Neural cell (in vitro differentiated cells): Measurements from ENCODE around the gene RGS9BP. TPM values are rescaled to one million over a fixed set of nuclear protein-coding genes. Genes with fewer than 3 reads are reported as not detected.

ENCODE experiments used
- H2AFZ ChIP-seq: fragments of 200-600, 300-800 bp; sonication (generic), shearing (Covaris generic); 2 replicates; pipeline ENCODE4 v1.6.0; 2014; ENCODE audit warnings: low read depth, mild to moderate bottlenecking, antibody characterized with exemption, low read length, moderate library complexity
- H3F3A ChIP-seq: fragments of 200-600 bp; shearing (Covaris generic); 2 replicates; pipeline ENCODE4 v1.6.1; 2016; ENCODE audit warnings: mild to moderate bottlenecking, moderate library complexity, mixed read lengths, antibody characterized with exemption, low read length; ENCODE audit not compliant: insufficient read depth, poor library complexity, severe bottlenecking
- H3K27ac ChIP-seq: fragments of 200-600, 300-800 bp; sonication (generic), shearing (Covaris generic); 2 replicates; pipeline ENCODE4 v1.5.1; 2014; ENCODE audit warnings: mild to moderate bottlenecking, low read length, moderate library complexity
- H3K27me3 ChIP-seq: fragments of 300-800, 200-600 bp; sonication (generic), shearing (Covaris generic); 2 replicates; pipeline ENCODE4 v1.6.0; 2014; ENCODE audit warnings: mild to moderate bottlenecking, low read depth, low read length, moderate library complexity; ENCODE audit not compliant: insufficient read depth
- H3K36me3 ChIP-seq: fragments of 300-800, 200-600 bp; sonication (generic), shearing (Covaris generic); 2 replicates; pipeline ENCODE4 v1.5.1; 2014; ENCODE audit warnings: mild to moderate bottlenecking, antibody characterized with exemption, low read length, moderate library complexity; ENCODE audit not compliant: insufficient read depth
- H3K4me2 ChIP-seq: fragments of 300-800, 200-600 bp; sonication (generic), shearing (Covaris generic); 2 replicates; pipeline ENCODE4 v1.6.0; 2014; ENCODE audit warnings: mild to moderate bottlenecking, low read length
- H3K4me3 ChIP-seq: fragments of 300-800, 200-600 bp; sonication (generic), shearing (Covaris generic); 2 replicates; pipeline ENCODE4 v1.5.1; 2014; ENCODE audit warnings: mild to moderate bottlenecking, low read length, moderate library complexity
- H3K79me2 ChIP-seq: fragments of 200-600 bp; shearing (Covaris generic); replicated peaks from 2 replicates; pipeline ENCODE4 v1.6.0; 2014; ENCODE audit warnings: mild to moderate bottlenecking, low read length, moderate library complexity; ENCODE audit not compliant: insufficient read depth
- H3K9ac ChIP-seq: fragments of 300-800, 200-600 bp; sonication (generic), shearing (Covaris generic); 2 replicates; pipeline ENCODE4 v1.6.1; 2016; ENCODE audit warnings: mild to moderate bottlenecking, low read length, mixed read lengths
- H3K9me2 ChIP-seq: fragments of 200-600 bp; shearing (Covaris generic); 2 replicates; pipeline ENCODE4 v1.6.1; 2016; ENCODE audit warnings: mild to moderate bottlenecking, low read length, mixed read lengths; ENCODE audit not compliant: insufficient read depth
- H3K9me3 ChIP-seq: fragments of 200-600, 300-800 bp; sonication (generic), shearing (Covaris generic); 2 replicates; pipeline ENCODE4 v1.6.1; 2016; ENCODE audit warnings: mild to moderate bottlenecking, mixed run types, low read length, moderate library complexity, mixed read lengths
- H4K20me1 ChIP-seq: fragments of 200-600 bp; shearing (Covaris generic); 2 replicates; pipeline ENCODE4 v1.6.1; 2016; ENCODE audit warnings: mild to moderate bottlenecking, mixed run types; ENCODE audit not compliant: insufficient read depth
- CTCF ChIP-seq: fragments of 450-650 bp; IDR thresholded peaks from 2 replicates; pipeline ENCODE4 v1.5.1; 2014; ENCODE audit warnings: antibody characterized with exemption, mild to moderate bottlenecking, moderate library complexity; ENCODE audit not compliant: poor library complexity, severe bottlenecking
- EP300 ChIP-seq: fragments of 450-650 bp; conservative IDR thresholded peaks from 2 replicates; pipeline ENCODE4 v1.6.1; 2014; ENCODE audit warnings: antibody characterized with exemption, mild to moderate bottlenecking, moderate library complexity; ENCODE audit not compliant: poor library complexity, severe bottlenecking
- EZH2 ChIP-seq: fragments of 200-600, 300-800 bp; shearing (Covaris generic), sonication (generic); IDR thresholded peaks from 2 replicates; pipeline ENCODE4 v1.6.1; 2014; ENCODE audit warnings: antibody characterized with exemption, low read length, borderline replicate concordance, mild to moderate bottlenecking; ENCODE audit not compliant: insufficient read depth, poor library complexity, severe bottlenecking
- MXI1 ChIP-seq: fragments of 450-650 bp; conservative IDR thresholded peaks from 2 replicates; pipeline ENCODE4 v1.6.1; 2014; ENCODE audit warnings: antibody characterized with exemption, mild to moderate bottlenecking; ENCODE audit not compliant: poor library complexity, severe bottlenecking
- POLR2AphosphoS5 ChIP-seq: IDR thresholded peaks from 2 replicates; pipeline ENCODE4 v1.6.1; 2012
- RAD21 ChIP-seq: fragments of 450-650 bp; conservative IDR thresholded peaks from 2 replicates; pipeline ENCODE4 v1.6.1; 2014; ENCODE audit warnings: antibody characterized with exemption, mild to moderate bottlenecking, moderate library complexity
- REST ChIP-seq: IDR thresholded peaks from 2 replicates; pipeline ENCODE4 v1.6.1; 2012; ENCODE audit warnings: borderline replicate concordance
- SMC3 ChIP-seq: fragments of 450-650 bp; conservative IDR thresholded peaks from 2 replicates; pipeline ENCODE4 v1.6.1; 2014; ENCODE audit warnings: antibody characterized with exemption, mild to moderate bottlenecking, moderate library complexity; ENCODE audit not compliant: poor library complexity
- TAF1 ChIP-seq: IDR thresholded peaks from 2 replicates; pipeline ENCODE4 v1.6.1; 2012; ENCODE audit warnings: low read depth
- polyA plus RNA-seq: library from polyadenylated mRNA; depleted of rRNA; stranded (reverse); fragments of >200 nt; gene quantifications from 2 replicates; pipeline ENCODE4 v1.2.3, GENCODE V29; 2014

The RGS9BP gene
- polyA plus RNA-seq, 1 donor from 2014 or later: not detected

- H3K4me2 ChIP-seq: no peak overlapping the region
- H3K27ac ChIP-seq: no peak overlapping the region
- H3F3A ChIP-seq: no peaks in the 10 kb centered on the region
- no peak overlapping the region for H2AFZ ChIP-seq
- no peaks in the 10 kb centered on the region for H3K9me3 ChIP-seq
- no peaks in the 10 kb centered on the region for H3K9me2 ChIP-seq
- no peaks in the 10 kb centered on the region for H3K79me2 ChIP-seq
- no peak for TF ChIP-seq POLR2AphosphoS5
- no peak for TF ChIP-seq TAF1
- no peak for TF ChIP-seq REST
- TF ChIP-seq MXI1: no peak
- TF ChIP-seq EP300: no peak
- TF ChIP-seq RAD21: no peak
- no peak for TF ChIP-seq CTCF
- TF ChIP-seq SMC3: no peak
- TF ChIP-seq EZH2: no peak
- no peaks in the 10 kb centered on the region for H4K20me1 ChIP-seq
- H3K36me3 ChIP-seq: peaks cover 14% of the 10 kb centered on the region
- no peak overlapping the region for H3K4me3 ChIP-seq
- no peak overlapping the region for H3K9ac ChIP-seq
- no peaks in the 10 kb centered on the region for H3K27me3 ChIP-seq
Observed at GRCh38 chr19:32631381-32631780, 44.3 kb upstream of the RGS9BP start.

GRCh38 chr19:32637480-32637879 lies 38.2 kb upstream of the RGS9BP start:
- peaks cover 8% of the 10 kb centered on the region for H3K36me3 ChIP-seq

More at GRCh38 chr19:32637480-32637879, 38.2 kb upstream of the RGS9BP start:
- Histone ChIP-seq H3K9me2 (no peaks in the 10 kb centered on the region), H3K9me3 (no peaks in the 10 kb centered on the region), H3K27ac (no peak overlapping the region), H3K27me3 (no peaks in the 10 kb centered on the region), H2AFZ (no peak overlapping the region), H3K79me2 (no peaks in the 10 kb centered on the region), H4K20me1 (no peaks in the 10 kb centered on the region), H3K4me2 (no peak overlapping the region), H3K9ac (no peak overlapping the region), H3F3A (no peaks in the 10 kb centered on the region), H3K4me3 (no peak overlapping the region)
- TF ChIP-seq EP300: no peak
- TF ChIP-seq POLR2AphosphoS5: no peak
- TF ChIP-seq CTCF: no peak
- no peak for TF ChIP-seq TAF1
- TF ChIP-seq RAD21: no peak
- no peak for TF ChIP-seq SMC3
- TF ChIP-seq REST: no peak
- no peak for TF ChIP-seq EZH2
- TF ChIP-seq MXI1: no peak
